Liver (tissue), 3 donors: ENCODE measurements around the gene SHF.

Experiments used
- ATF3 ChIP-seq: IDR thresholded peaks from 2 replicates; pipeline ENCODE4 v1.6.1; 2016; ENCODE audit warnings: antibody characterized with exemption
- CTCF ChIP-seq: fragments of 150-350 bp; IDR thresholded peaks from 2 replicates; pipeline ENCODE4 v1.5.1; 2017; ENCODE audit warnings: improper control_type of control experiment, low read depth, low read length; ENCODE audit not compliant: missing input control
- RAD21 ChIP-seq, 2 donors: IDR thresholded peaks; 2 replicates each; pipeline ENCODE4 v1.6.1; 2016; ENCODE audit warnings: antibody characterized with exemption in 2 of 2, mild to moderate bottlenecking in 2 of 2
- REST ChIP-seq: IDR thresholded peaks from 2 replicates; pipeline ENCODE4 v1.6.1; 2016; ENCODE audit warnings: antibody characterized with exemption, mild to moderate bottlenecking
- RXRA ChIP-seq, 2 donors: IDR thresholded peaks; 2 replicates each; pipeline ENCODE4 v1.6.1; 2017 to 2018; ENCODE audit warnings: antibody characterized with exemption in 2 of 2, mild to moderate bottlenecking in 1 of 2
- SP1 ChIP-seq: IDR thresholded peaks from 2 replicates; pipeline ENCODE4 v1.6.1; 2018; ENCODE audit warnings: antibody characterized with exemption, mild to moderate bottlenecking
- YY1 ChIP-seq: IDR thresholded peaks from 2 replicates; pipeline ENCODE4 v1.6.1; 2016; ENCODE audit warnings: antibody characterized with exemption, mild to moderate bottlenecking
- TF ChIP-seq, protein P1 (sequence below): IDR thresholded peaks from 2 replicates; pipeline ENCODE4 v1.6.1; 2016; ENCODE audit warnings: antibody characterized with exemption
- TF ChIP-seq, protein P2 (sequence below): IDR thresholded peaks from 2 replicates; pipeline ENCODE4 v1.6.1; 2016; ENCODE audit warnings: antibody characterized with exemption
- donor health status: healthy.
- donor health status: healthy.

DNA sequence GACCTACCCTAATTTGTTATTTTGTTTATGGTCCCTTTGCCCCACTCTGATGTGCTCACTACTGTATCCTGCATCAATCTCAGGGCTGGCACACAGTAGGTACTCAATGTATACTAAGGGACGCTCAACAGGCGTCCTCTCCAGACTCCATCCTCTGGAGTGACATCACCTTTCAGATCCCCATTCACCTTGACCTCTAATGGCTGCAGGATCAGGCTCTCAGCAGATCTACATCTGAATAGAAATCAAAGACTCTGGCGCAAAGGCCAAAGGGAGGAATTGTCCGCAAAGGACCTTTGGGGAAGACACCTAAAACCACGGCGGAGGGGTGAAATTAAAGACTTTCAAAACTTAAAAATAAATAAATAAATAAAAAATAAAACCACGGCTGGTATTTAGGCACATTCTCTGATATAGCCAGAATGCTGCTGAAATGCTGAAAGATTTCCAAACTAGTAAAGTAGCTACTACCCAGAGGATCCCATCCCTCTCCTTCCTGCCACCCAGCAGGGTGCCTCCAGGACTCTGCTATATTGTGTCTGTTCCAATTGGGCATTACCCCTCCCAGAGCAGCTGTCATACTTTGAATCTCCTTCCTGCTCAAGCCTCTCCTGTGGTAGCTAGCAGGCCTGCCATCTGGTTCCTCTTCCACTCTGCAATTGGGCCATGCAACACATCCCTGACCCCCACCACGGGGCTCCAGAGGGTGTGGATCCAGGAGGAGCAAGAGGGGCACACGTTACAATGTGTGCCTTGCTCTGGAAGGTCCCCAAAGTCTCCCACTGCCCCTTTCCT, 6.1 kb downstream of the SHF start:
- TF ChIP-seq REST (no peak), CTCF (no peak), RAD21 (IDR thresholded peaks at IDR 0.05) (no peak), ATF3 (no peak), SP1 (no peak), YY1 (no peak), RXRA (IDR thresholded peaks at IDR 0.05) (no peak)
- TF ChIP-seq, protein P1, sequence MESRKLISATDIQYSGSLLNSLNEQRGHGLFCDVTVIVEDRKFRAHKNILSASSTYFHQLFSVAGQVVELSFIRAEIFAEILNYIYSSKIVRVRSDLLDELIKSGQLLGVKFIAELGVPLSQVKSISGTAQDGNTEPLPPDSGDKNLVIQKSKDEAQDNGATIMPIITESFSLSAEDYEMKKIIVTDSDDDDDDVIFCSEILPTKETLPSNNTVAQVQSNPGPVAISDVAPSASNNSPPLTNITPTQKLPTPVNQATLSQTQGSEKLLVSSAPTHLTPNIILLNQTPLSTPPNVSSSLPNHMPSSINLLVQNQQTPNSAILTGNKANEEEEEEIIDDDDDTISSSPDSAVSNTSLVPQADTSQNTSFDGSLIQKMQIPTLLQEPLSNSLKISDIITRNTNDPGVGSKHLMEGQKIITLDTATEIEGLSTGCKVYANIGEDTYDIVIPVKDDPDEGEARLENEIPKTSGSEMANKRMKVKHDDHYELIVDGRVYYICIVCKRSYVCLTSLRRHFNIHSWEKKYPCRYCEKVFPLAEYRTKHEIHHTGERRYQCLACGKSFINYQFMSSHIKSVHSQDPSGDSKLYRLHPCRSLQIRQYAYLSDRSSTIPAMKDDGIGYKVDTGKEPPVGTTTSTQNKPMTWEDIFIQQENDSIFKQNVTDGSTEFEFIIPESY: no peak
- TF ChIP-seq, protein P2, sequence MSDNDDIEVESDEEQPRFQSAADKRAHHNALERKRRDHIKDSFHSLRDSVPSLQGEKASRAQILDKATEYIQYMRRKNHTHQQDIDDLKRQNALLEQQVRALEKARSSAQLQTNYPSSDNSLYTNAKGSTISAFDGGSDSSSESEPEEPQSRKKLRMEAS: no peak
